Measurements from ENCODE around the gene ADSS1.

Gene ADSS1

GRCh38 chr14:104723651-104724406 lies at the start of gene ADSS1:
Gene ADSS1 (plus strand): TSS chr14:104724229. CDS start chr14:104724271, 42 bp downstream.
- DNase-seq: peak; percentile 59 to 67

DNA sequence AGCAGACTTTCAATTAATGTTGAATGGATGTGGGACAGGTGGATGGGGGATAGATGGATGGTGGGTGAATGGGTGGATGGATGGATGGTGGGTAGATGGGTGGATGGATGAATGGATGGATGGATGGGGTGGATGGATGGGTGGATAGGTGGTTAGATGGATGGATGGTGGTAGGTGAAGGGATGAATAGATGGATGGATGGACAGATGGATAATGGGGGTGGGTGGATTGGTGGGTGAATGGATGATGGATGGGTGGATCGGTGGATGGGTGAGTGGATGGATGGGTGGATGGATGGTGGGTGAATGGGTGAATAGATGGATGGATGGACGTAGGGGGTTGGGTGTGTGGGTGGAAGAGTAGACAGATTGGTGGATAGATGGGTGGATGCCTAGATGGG lies 48.6 kb upstream of the ADSS1 start:
- no peak for DNase-seq

GRCh38 chr14:104676130-104676693 lies 47.8 kb upstream of the ADSS1 start:
- DNase-seq: no peak

- peak; percentile 64 to 78 for DNase-seq
Measured at GRCh38 chr14:104676694-104677511, 47.1 kb upstream of the ADSS1 start.

GRCh38 chr14:104677512-104678332 lies 46.3 kb upstream of the ADSS1 start:
- DNase-seq: peak; percentile 82

DNA sequence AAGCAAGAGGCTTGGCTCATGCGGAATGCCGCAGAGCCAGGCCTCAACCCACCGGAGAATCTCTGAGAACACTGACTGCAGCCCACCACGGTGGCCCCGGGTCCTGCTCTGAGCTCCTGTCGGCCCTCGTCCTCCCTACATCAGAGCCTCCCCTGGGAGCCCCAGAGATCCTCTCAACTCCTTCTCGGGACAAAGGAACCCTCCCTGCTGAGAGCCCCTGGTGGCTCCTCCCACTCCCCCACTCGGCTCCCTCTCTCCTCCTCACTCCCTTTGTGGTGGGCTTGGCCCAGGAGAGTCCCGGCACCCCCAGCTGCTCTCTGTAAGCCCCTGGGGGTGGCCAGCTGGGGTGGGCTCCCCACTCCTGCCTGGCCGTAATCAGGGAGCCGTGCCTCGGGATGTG lies 45.7 kb upstream of the ADSS1 start:
- DNase-seq: no peak

- no peak for DNase-seq
Measured at GRCh38 chr14:104678901-104679705, 44.9 kb upstream of the ADSS1 start.

DNA sequence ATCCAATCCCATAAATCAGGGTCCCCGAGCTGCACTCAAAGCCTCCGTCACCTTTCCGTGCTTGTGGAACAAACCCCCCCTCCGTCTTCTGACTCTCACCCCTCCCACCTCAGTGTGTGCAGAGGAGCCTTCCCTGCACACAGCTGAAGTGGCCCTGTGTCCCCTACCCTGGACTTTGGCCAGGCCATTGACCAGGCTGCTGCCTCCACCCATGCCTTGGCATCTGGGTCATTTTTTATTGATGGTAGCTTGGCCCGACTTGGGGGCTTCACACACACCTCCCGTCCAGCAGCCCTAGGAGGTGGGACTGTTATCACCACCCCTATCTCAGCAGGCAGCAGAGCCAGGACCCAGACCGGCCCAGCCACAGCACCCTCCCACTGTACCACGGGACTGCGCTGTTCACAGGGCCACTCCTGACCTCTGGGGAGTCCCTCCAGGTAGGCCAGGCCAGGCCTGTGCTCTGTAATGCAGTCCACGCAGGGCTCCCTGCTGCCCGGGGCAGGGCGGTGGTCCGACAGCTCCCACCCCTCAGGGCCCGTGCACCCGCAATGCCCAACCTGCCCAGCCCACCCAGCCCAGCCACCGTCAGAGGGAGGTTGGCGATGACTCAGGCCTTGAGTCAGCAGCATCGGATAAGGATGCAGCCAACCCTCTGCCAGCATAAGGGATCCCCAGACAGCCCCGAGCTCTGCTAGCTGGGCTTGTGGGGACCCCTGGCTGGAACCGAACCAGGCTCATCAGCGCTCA lies 43.8 kb upstream of the ADSS1 start:
- no peak for DNase-seq

DNA sequence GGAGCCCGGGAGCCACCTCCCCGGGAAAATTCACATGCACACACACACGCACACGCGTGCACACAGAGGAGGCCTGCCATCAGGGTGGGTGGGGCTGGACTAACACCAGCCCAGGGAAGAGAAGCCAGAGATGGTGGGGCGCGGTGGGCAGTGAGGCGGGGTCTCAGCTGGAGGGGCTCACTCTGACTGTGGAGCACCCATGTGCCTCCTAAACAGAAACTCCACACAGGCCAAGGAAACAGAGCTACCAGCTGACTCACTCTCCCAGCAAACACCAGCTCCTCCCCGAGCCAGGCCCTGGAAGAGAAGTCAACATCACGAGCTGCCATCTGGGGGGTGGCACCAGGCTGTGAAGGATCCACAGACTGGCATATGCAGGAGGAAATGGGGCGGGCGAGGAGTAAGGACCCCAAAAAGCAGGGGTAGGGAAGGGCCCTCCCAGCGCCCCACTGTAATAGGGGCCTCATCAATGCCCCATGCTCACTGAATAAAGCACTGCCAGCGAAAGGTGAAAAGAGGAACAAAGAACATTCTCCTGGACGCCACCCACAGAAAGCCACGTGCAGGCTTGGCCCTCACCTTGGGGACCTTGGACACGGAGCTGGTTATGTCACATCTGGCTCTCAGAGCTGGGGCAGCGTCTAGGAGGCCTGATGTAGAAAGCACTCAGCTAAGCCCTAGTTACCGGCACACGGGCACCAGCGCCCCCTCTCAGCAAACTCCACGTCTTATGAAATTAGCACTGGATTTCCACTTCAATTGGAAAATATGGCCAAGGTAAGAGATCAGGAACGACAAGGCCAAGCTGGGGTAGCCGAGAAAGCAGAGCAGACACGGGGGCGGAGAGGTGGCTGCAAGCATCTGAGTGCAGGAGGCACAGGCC lies 43.0 kb upstream of the ADSS1 start:
- DNase-seq: no peak

- DNase-seq: no peak
Measured at GRCh38 chr14:104681689-104682074, 42.3 kb upstream of the ADSS1 start.

DNA sequence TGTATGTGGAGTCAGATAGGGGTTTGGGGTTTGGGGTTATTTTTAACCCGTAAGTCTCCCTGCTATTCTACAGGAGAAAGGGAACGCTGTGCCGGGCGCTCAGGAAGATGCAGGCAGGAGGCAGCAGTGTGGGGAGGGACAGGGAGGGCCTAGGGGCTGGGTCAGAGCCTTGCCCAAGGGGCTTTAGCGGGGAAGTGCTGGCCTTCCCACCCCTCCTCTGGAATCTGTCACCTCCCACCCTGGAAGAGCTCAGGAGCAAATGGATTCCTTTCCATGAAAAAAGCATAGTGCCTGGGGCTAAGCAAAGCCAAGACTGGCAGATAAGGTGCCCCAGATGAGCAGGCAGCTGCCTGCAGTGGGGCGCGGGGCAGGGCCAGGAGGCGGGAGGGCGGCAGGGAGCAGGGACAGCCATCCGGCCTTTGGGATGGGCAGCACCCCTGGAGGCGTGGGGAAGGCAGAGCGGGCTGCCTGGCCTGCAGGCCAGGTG lies 41.9 kb upstream of the ADSS1 start:
- no peak for DNase-seq

- no peak for DNase-seq
Measured at GRCh38 chr14:104683653-104684448, 40.2 kb upstream of the ADSS1 start.

- no peak for DNase-seq
Measured at GRCh38 chr14:104684449-104684821, 39.6 kb upstream of the ADSS1 start.

DNA sequence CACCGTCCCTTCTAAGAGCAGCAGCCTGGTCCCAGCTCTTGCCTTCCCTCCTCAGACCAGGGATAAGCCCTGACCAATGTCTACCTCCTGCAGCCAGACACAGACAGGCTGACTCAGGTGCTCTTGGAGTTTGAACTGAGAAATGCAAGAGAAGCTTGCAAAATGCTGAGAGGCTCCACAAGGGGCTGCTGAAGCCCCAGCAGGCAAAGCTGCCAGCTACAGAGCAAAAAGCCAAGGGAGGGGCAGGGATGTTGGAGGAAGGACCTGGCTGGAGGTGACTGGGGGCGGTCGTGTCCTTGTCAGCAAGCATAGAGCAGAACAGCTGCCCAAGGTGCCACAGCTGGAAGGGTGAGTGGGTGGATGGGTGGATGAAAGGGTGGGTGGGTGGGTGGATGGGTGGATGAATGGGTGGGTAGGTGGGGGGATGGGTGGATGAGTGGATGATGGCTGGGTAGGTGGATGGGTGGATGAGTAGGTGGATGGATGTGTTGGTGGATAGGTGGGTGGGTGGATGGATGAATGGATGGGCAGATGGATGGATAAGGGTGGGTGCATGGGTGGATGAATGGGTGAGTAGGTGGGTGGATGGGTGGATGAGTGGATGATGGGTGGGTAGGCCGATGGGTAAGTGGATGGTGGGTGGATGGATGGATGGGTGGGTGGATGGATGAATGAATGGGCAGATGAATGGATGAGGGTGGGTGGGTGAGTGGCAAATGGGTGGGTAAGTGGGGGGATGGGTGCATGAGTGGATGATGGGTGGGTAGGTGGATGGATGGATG lies 38.6 kb upstream of the ADSS1 start:
- no peak for DNase-seq

DNA sequence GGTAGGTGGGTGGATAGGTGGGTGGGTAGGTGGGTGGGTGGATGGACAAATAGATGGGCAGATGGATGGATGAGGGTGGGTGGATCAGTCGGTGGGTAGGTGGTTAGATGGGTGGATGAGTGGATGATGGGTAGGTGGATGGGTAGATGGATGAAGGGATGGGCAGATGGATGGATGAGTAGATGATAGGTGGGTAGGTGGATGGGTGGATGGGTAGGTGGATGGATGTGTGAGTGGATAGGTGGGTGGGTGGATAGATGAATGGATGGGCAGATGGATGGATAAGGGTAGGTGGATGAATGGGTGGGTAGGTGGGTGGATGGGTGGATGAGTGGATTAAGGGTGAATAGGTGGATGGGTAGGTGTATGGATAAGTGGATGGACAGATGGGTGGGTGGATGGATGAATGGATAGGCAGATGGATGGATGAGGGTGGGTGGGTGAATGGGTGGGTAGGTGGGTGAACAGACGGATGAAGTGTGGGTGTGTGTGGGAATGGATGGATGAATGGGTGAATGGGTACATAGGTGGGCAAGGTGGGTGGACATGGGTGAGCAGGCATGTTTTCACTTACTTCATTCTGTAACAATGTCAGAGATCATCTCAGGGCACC lies 37.9 kb upstream of the ADSS1 start:
- DNase-seq: no peak

DNA sequence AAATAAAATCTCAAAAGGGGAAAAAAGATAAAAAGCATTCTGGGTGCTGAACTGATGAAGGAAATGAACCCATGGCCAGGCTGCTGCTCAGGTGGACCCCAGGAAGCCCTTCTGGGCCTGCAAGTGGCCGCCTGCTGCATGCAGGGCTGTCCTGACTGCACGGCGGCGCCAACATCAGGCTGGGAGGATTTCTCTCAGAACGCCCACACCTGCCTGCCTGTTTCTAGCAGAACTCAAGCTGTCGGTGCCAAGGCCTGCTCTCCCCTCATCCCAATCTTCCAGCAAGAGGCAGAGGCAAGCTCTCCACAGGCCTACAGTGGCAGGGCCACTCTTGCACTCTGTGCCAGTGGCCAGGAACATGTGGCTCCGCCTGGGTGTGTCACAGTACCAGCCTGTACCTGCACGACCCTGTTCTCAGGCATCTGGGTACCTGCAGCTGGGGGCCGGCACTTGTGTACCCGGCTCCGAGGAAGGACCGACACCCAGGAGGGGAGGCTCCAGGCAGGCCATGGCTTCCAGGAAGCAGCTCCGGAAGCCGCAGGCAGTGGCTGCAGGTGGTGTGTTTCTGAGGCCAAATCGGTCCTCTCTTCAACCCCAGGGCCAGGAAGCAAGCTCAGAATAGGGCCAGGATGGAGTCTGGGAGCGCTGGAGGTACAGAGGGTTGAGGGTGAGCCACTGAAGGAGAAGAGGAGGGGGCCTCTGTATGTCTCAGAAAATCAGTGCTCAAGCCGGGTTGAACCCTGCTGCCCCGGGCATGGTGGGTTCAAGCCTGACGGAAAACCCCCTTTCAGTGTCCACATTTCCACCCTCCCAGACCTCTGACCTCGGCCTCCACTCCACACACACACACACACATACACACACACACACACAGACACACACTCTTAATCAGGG lies 37.2 kb upstream of the ADSS1 start:
- no peak for DNase-seq
